ENCODE results near the gene RBFOX1. TPM values are rescaled to one million over a fixed set of nuclear protein-coding genes. Genes with fewer than 3 reads are reported as not detected.

RBFOX1 gene
- total RNA-seq, 1 experiment from 2014 or later = not detected

- H3K27ac ChIP-seq = no peak overlapping the region
- H3K9me3 ChIP-seq (replicated peaks) = peaks cover 8% of the 10 kb centered on the region; the same call in 1 of the 2 replicates
- no peak for DNase-seq (ENCODE audit: low read depth in 1 of 2, low spot score in 2 of 2)
- no peaks in the 10 kb centered on the region for H3K4me1 ChIP-seq (replicated peaks)
- no peak overlapping the region for H3K4me3 ChIP-seq
- H3K36me3 ChIP-seq = no peaks in the 10 kb centered on the region
- no peaks in the 10 kb centered on the region for H3K27me3 ChIP-seq (replicated peaks)
Measured at GRCh38 chr16:7366993-7367880, 34.6 kb downstream of the RBFOX1 start.

GRCh38 chr16:7369204-7369603, 36.6 kb downstream of the RBFOX1 start:
- no peak for DNase-seq (ENCODE audit: low read depth in 1 of 2, low spot score in 2 of 2)

GRCh38 chr16:7372095-7372494, 39.5 kb downstream of the RBFOX1 start:
- Histone ChIP-seq H3K4me1 (replicated peaks) (no peaks in the 10 kb centered on the region), H3K27me3 (replicated peaks) (no peaks in the 10 kb centered on the region), H3K9me3 (replicated peaks) (peaks cover 10% of the 10 kb centered on the region; the same call in 1 of the 2 replicates), H3K4me3 (no peak overlapping the region), H3K27ac (no peak overlapping the region), H3K36me3 (no peaks in the 10 kb centered on the region)
- DNase-seq (ENCODE audit: low read depth in 1 of 2, low spot score in 2 of 2) = no peak

More at GRCh38 chr16:7369204-7369603, 36.6 kb downstream of the RBFOX1 start:
- H3K27me3 ChIP-seq (replicated peaks) = no peaks in the 10 kb centered on the region
- no peak overlapping the region for H3K4me3 ChIP-seq
- no peak overlapping the region for H3K27ac ChIP-seq
- peaks cover 9% of the 10 kb centered on the region; the same call in 1 of the 2 replicates for H3K9me3 ChIP-seq (replicated peaks)
- H3K36me3 ChIP-seq = no peaks in the 10 kb centered on the region
- no peaks in the 10 kb centered on the region for H3K4me1 ChIP-seq (replicated peaks)

GRCh38 chr16:7373776-7374175, 41.1 kb downstream of the RBFOX1 start:
- Histone ChIP-seq H3K4me3 (no peak overlapping the region), H3K27ac (no peak overlapping the region), H3K27me3 (replicated peaks) (no peaks in the 10 kb centered on the region), H3K36me3 (no peaks in the 10 kb centered on the region), H3K9me3 (replicated peaks) (peaks cover 10% of the 10 kb centered on the region; the same call in 1 of the 2 replicates), H3K4me1 (replicated peaks) (no peaks in the 10 kb centered on the region)
- no peak for DNase-seq (ENCODE audit: low read depth in 1 of 2, low spot score in 2 of 2)

- Histone ChIP-seq H3K36me3 (no peaks in the 10 kb centered on the region), H3K4me3 (no peak overlapping the region), H3K4me1 (replicated peaks) (no peaks in the 10 kb centered on the region), H3K27ac (no peak overlapping the region), H3K9me3 (replicated peaks) (peaks cover 10% of the 10 kb centered on the region; the same call in 1 of the 2 replicates), H3K27me3 (replicated peaks) (no peaks in the 10 kb centered on the region)
- DNase-seq (ENCODE audit: low read depth in 1 of 2, low spot score in 2 of 2) = no peak
Measured at GRCh38 chr16:7374614-7375174, 42.0 kb downstream of the RBFOX1 start.

GRCh38 chr16:7376227-7376626, 43.6 kb downstream of the RBFOX1 start:
- DNase-seq (ENCODE audit: low read depth in 1 of 2, low spot score in 2 of 2) = no peak
- Histone ChIP-seq H3K9me3 (replicated peaks) (0 out of 2 replicates have a peak, but pooled peaks cover 7% of the 10 kb centered on the region), H3K36me3 (no peaks in the 10 kb centered on the region), H3K4me1 (replicated peaks) (no peaks in the 10 kb centered on the region), H3K27ac (no peak overlapping the region), H3K4me3 (no peak overlapping the region), H3K27me3 (replicated peaks) (no peaks in the 10 kb centered on the region)

GRCh38 chr16:7377231-7377630, 44.6 kb downstream of the RBFOX1 start:
- Histone ChIP-seq H3K36me3 (no peaks in the 10 kb centered on the region), H3K9me3 (replicated peaks) (0 out of 2 replicates have a peak, but pooled peaks cover 7% of the 10 kb centered on the region), H3K4me3 (no peak overlapping the region), H3K27me3 (replicated peaks) (no peaks in the 10 kb centered on the region), H3K4me1 (replicated peaks) (no peaks in the 10 kb centered on the region), H3K27ac (no peak overlapping the region)
- DNase-seq (ENCODE audit: low read depth in 1 of 2, low spot score in 2 of 2) = no peak

- no peak for DNase-seq (ENCODE audit: low read depth in 1 of 2, low spot score in 2 of 2)
- Histone ChIP-seq H3K4me1 (replicated peaks) (no peaks in the 10 kb centered on the region), H3K9me3 (replicated peaks) (0 out of 2 replicates have a peak, but pooled peaks cover 7% of the 10 kb centered on the region), H3K36me3 (no peaks in the 10 kb centered on the region), H3K27ac (no peak overlapping the region), H3K27me3 (replicated peaks) (no peaks in the 10 kb centered on the region), H3K4me3 (no peak overlapping the region)
Measured at GRCh38 chr16:7378024-7378695, 45.5 kb downstream of the RBFOX1 start.

- Histone ChIP-seq H3K4me1 (replicated peaks) (no peaks in the 10 kb centered on the region), H3K27me3 (replicated peaks) (no peaks in the 10 kb centered on the region), H3K9me3 (replicated peaks) (0 out of 2 replicates have a peak, but pooled peaks cover 2% of the 10 kb centered on the region), H3K36me3 (no peaks in the 10 kb centered on the region), H3K4me3 (no peak overlapping the region), H3K27ac (no peak overlapping the region)
- DNase-seq (ENCODE audit: low read depth in 1 of 2, low spot score in 2 of 2) = no peak
Measured at GRCh38 chr16:7380441-7380840, 47.8 kb downstream of the RBFOX1 start.

- Histone ChIP-seq H3K4me1 (replicated peaks) (no peaks in the 10 kb centered on the region), H3K9me3 (replicated peaks) (0 out of 2 replicates have a peak, but pooled peaks cover 2% of the 10 kb centered on the region), H3K36me3 (no peaks in the 10 kb centered on the region), H3K27ac (no peak overlapping the region), H3K4me3 (no peak overlapping the region), H3K27me3 (replicated peaks) (no peaks in the 10 kb centered on the region)
- DNase-seq (ENCODE audit: low read depth in 1 of 2, low spot score in 2 of 2) = no peak
Measured at GRCh38 chr16:7380911-7381310, 48.3 kb downstream of the RBFOX1 start.

GRCh38 chr16:7381671-7382070, 49.0 kb downstream of the RBFOX1 start:
- H3K9me3 ChIP-seq (replicated peaks) = no peaks in the 10 kb centered on the region
- H3K36me3 ChIP-seq = no peaks in the 10 kb centered on the region
- no peak for DNase-seq (ENCODE audit: low read depth in 1 of 2, low spot score in 2 of 2)
- H3K27me3 ChIP-seq (replicated peaks) = no peaks in the 10 kb centered on the region
- H3K4me1 ChIP-seq (replicated peaks) = no peaks in the 10 kb centered on the region
- no peak overlapping the region for H3K27ac ChIP-seq
- H3K4me3 ChIP-seq = no peak overlapping the region

- no peak overlapping the region for H3K4me3 ChIP-seq
- H3K9me3 ChIP-seq (replicated peaks) = no peaks in the 10 kb centered on the region
- H3K27ac ChIP-seq = no peak overlapping the region
- no peaks in the 10 kb centered on the region for H3K4me1 ChIP-seq (replicated peaks)
- H3K27me3 ChIP-seq (replicated peaks) = no peaks in the 10 kb centered on the region
- DNase-seq (ENCODE audit: low read depth in 1 of 2, low spot score in 2 of 2) = no peak
- no peaks in the 10 kb centered on the region for H3K36me3 ChIP-seq
Measured at GRCh38 chr16:7382521-7382920, 49.9 kb downstream of the RBFOX1 start.

- no peaks in the 10 kb centered on the region for H3K4me1 ChIP-seq (replicated peaks)
- H3K9me3 ChIP-seq (replicated peaks) = peaks cover 15% of the 10 kb centered on the region
- no peaks in the 10 kb centered on the region for H3K27me3 ChIP-seq (replicated peaks)
- H3K4me3 ChIP-seq = no peak overlapping the region
- no peaks in the 10 kb centered on the region for H3K36me3 ChIP-seq
- DNase-seq (ENCODE audit: low read depth in 1 of 2, low spot score in 2 of 2) = no peak
- H3K27ac ChIP-seq = no peak overlapping the region
Measured at GRCh38 chr16:7390974-7391373, 58.3 kb downstream of the RBFOX1 start.

- peaks cover 15% of the 10 kb centered on the region for H3K9me3 ChIP-seq (replicated peaks)
- no peaks in the 10 kb centered on the region for H3K4me1 ChIP-seq (replicated peaks)
- no peak overlapping the region for H3K27ac ChIP-seq
- no peaks in the 10 kb centered on the region for H3K27me3 ChIP-seq (replicated peaks)
- H3K4me3 ChIP-seq = no peak overlapping the region
- no peak for DNase-seq (ENCODE audit: low read depth in 1 of 2, low spot score in 2 of 2)
- no peaks in the 10 kb centered on the region for H3K36me3 ChIP-seq
Measured at GRCh38 chr16:7391694-7392093, 59.0 kb downstream of the RBFOX1 start.
